ENCODE measurements around the gene PARD3. TPM values are rescaled to one million over a fixed set of nuclear protein-coding genes. Genes with fewer than 3 reads are reported as not detected.

PARD3 gene
- total RNA-seq, 4 donors from 2014 or later = 98.9 to 122 (median 105) TPM

DNA sequence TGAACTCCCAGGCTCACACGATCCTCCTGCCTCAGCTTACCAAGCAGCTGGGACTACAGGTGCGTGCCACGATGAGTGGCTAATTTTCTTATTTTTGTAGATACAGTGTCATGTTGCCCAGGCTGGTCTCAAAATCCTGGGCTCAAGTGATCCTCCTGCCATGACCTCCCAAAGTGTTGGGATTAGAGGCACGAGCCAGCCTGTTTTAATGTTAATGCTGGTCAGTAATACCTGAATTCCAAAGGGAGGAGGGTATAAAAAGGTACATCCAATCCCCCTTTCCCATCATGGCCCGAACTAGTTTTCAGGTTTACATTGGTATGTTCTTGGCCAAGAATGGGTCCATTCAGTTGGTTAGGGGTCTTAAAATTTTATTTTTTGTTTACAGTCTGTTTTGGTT, 329.1 kb downstream of the PARD3 start:
- Histone ChIP-seq H3K4me1 (peaks cover 0 to 13% (median 5%) of the 10 kb centered on the region in 4 donors), H3K36me3 (no peaks in the 10 kb centered on the region), H3K9me3 (no peaks in the 10 kb centered on the region), H3K27me3 (no peaks in the 10 kb centered on the region), H3K4me3 (no peak overlapping the region), H3K27ac (replicated peaks in 1 of 4) (no peak overlapping the region)
- 100% methylated on average over 5 of the region's 5 CpGs for WGBS
- peak; percentile 39 for DNase-seq (ENCODE audit: extremely low spot score)
- intact Hi-C loops (cut with DNase I) = no loop called here
- no peak for TF ChIP-seq POLR2A (IDR thresholded peaks at IDR 0.05; ENCODE audit: low read depth)
- no peak for TF ChIP-seq POLR2AphosphoS5 (IDR thresholded peaks at IDR 0.05)
- TF ChIP-seq, protein P1, sequence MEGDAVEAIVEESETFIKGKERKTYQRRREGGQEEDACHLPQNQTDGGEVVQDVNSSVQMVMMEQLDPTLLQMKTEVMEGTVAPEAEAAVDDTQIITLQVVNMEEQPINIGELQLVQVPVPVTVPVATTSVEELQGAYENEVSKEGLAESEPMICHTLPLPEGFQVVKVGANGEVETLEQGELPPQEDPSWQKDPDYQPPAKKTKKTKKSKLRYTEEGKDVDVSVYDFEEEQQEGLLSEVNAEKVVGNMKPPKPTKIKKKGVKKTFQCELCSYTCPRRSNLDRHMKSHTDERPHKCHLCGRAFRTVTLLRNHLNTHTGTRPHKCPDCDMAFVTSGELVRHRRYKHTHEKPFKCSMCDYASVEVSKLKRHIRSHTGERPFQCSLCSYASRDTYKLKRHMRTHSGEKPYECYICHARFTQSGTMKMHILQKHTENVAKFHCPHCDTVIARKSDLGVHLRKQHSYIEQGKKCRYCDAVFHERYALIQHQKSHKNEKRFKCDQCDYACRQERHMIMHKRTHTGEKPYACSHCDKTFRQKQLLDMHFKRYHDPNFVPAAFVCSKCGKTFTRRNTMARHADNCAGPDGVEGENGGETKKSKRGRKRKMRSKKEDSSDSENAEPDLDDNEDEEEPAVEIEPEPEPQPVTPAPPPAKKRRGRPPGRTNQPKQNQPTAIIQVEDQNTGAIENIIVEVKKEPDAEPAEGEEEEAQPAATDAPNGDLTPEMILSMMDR (IDR thresholded peaks at IDR 0.05) = no peak
- TF ChIP-seq EP300 (IDR thresholded peaks at IDR 0.05) = no peak

DNA sequence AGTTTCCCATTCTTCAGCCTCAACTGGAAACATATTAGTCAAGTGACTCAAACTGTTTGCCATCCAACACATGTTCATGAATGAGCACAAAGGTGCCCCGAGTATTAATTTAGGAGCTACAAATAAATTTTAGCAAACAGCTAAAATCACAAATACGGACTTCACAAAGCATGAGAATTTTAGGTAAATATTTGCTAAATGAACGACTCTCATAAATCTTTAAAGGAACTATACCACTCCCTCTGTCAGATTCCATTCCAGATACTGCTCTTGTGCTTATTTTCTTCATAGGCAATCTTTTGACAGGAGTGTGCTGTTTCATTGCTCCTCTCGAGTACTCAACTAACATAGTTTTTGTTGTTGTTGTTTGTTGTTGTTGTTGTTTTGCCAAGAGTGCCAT, 330.9 kb downstream of the PARD3 start:
- no peaks in the 10 kb centered on the region for H3K27me3 ChIP-seq
- H3K4me3 ChIP-seq = no peak overlapping the region
- H3K9me3 ChIP-seq = no peaks in the 10 kb centered on the region
- TF ChIP-seq, protein P1 (IDR thresholded peaks at IDR 0.05) = no peak
- TF ChIP-seq POLR2A (IDR thresholded peaks at IDR 0.05; ENCODE audit: low read depth) (no peak), POLR2AphosphoS5 (IDR thresholded peaks at IDR 0.05) (no peak), EP300 (IDR thresholded peaks at IDR 0.05) (no peak)
- H3K36me3 ChIP-seq = no peaks in the 10 kb centered on the region
- intact Hi-C loops (cut with DNase I) = no loop called here
- WGBS = 92% methylated on average over 4 of the region's 4 CpGs
- H3K4me1 ChIP-seq = no peaks in the 10 kb centered on the region
- no peak overlapping the region for H3K27ac ChIP-seq (replicated peaks in 1 of 4)
- no peak for DNase-seq (ENCODE audit: extremely low spot score)

DNA sequence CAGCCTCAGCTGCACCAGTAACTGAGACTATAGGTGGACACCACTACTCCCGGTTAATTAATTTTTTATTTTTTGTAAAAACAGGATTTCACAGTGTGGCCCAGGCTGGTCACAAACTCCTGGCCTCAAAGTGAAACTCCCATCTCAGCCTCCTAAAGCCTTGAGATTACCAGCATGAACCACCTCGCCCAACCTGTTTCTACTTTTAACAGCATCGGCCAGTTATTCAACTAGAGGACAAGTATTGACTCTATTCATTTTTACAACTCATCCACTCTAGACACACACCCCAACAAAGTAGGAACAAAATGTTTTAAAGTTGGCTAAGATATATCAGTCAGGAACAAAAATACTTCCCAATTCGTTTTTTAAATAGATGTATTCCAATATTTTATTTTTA, 334.8 kb downstream of the PARD3 start:
- H3K9me3 ChIP-seq = no peaks in the 10 kb centered on the region
- 94% methylated on average over 4 of the region's 4 CpGs for WGBS
- H3K4me1 ChIP-seq = peaks cover 0 to 5% (median 0%) of the 10 kb centered on the region in 4 donors
- intact Hi-C loops (cut with DNase I) = no loop called here
- no peaks in the 10 kb centered on the region for H3K27me3 ChIP-seq
- no peak for TF ChIP-seq POLR2AphosphoS5 (IDR thresholded peaks at IDR 0.05)
- no peak for TF ChIP-seq POLR2A (IDR thresholded peaks at IDR 0.05; ENCODE audit: low read depth)
- no peak for TF ChIP-seq EP300 (IDR thresholded peaks at IDR 0.05)
- TF ChIP-seq, protein P1 (IDR thresholded peaks at IDR 0.05) = no peak
- no peak for DNase-seq (ENCODE audit: extremely low spot score)
- H3K36me3 ChIP-seq = no peaks in the 10 kb centered on the region
- no peak overlapping the region for H3K27ac ChIP-seq (replicated peaks in 1 of 4)
- H3K4me3 ChIP-seq = no peak overlapping the region

DNA sequence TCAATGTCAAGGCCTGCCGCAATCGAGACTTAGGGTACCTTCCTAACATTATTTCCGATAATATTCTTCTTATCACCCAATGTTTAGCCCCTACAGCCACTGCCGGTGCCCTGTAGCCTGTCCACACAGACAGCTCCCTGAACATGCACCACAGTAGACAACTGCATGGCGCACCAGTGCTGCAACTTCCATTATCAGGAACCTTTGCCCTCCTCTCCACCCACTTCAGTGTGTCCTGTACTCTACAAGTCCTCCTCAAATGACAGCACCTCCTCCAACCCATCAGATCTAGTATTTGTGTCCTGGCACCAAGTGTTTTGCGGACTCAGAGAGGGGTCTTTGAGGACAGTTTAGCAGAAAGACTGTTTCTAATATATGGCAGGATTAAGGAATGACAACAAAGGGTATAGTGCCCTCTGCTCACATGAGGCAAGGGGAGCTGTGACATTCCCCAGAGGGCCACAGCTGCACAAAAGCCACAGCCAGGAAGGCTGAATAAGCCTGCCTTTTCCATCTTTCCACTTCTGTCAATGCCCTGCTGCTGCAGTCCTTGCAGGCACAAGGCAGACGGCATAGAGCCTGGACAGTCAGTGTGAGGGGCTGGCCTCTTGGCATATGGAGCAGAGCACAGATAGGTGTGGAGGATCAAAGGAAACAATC, 335.4 kb downstream of the PARD3 start:
- no peak for DNase-seq (ENCODE audit: extremely low spot score)
- Histone ChIP-seq H3K27ac (replicated peaks in 1 of 4) (no peak overlapping the region), H3K9me3 (no peaks in the 10 kb centered on the region), H3K4me3 (no peak overlapping the region), H3K27me3 (no peaks in the 10 kb centered on the region), H3K36me3 (no peaks in the 10 kb centered on the region), H3K4me1 (peaks cover 0 to 6% (median 2%) of the 10 kb centered on the region in 4 donors)
- intact Hi-C loops (cut with DNase I) = no loop called here
- TF ChIP-seq POLR2AphosphoS5 (IDR thresholded peaks at IDR 0.05) (no peak), EP300 (IDR thresholded peaks at IDR 0.05) (no peak), POLR2A (IDR thresholded peaks at IDR 0.05; ENCODE audit: low read depth) (no peak)
- TF ChIP-seq, protein P1 (IDR thresholded peaks at IDR 0.05) = no peak
- 93% methylated on average over 7 of the region's 7 CpGs for WGBS

DNA sequence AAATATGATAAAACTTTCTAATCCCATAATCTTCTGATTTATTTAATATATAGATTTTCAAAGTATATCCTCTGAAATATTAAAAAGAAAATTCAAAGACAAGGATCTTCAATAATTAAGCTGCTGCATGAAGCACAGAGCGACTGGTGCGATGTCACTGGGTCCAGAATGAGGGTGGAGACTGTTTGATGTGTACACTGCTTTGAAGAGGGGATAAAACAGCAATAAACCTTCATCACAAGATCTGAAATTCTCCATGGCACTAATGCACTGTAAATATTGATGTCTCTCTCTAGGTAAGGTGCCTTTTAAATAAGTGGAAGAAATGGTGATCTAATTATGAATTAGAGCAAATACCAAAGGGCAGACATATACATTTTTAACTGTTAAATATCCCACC, 337.8 kb downstream of the PARD3 start:
- no peak for TF ChIP-seq POLR2A (IDR thresholded peaks at IDR 0.05; ENCODE audit: low read depth)
- no peak for TF ChIP-seq EP300 (IDR thresholded peaks at IDR 0.05)
- TF ChIP-seq, protein P1 (IDR thresholded peaks at IDR 0.05) = no peak
- no peak for TF ChIP-seq POLR2AphosphoS5 (IDR thresholded peaks at IDR 0.05)
- Histone ChIP-seq H3K27me3 (no peaks in the 10 kb centered on the region), H3K9me3 (no peaks in the 10 kb centered on the region), H3K4me3 (no peak overlapping the region), H3K4me1 (peaks cover 0 to 20% (median 14%) of the 10 kb centered on the region in 4 donors), H3K36me3 (no peaks in the 10 kb centered on the region), H3K27ac (replicated peaks in 1 of 4) (no peak overlapping the region)
- DNase-seq (ENCODE audit: extremely low spot score) = no peak
- intact Hi-C loops (cut with DNase I) = no loop called here
- WGBS = 95% methylated on average over 2 of the region's 2 CpGs
